ENCODE data around the gene HMOX2. TPM values are rescaled to one million over a fixed set of nuclear protein-coding genes. Genes with fewer than 3 reads are reported as not detected.

Gene HMOX2
- total and polyA plus RNA-seq, 2 of the 13 experiments (the other 11 are each of a cell fraction or from before 2014, with no cell fraction given): 60.3 to 70.4 TPM

GRCh38 chr16:4475880-4476788 is at the start of gene HMOX2 (continued):
- TF ChIP-seq ZNF770 (CRISPR knock-in tag; IDR thresholded peaks at IDR 0.05): peak; percentile 78
- TF ChIP-seq MXD3 (CRISPR knock-in tag; IDR thresholded peaks at IDR 0.05): peak; percentile 94; the same call in 1 of the 2 replicates
- TF ChIP-seq ZNF24 (IDR thresholded peaks at IDR 0.05): no peak
- TF ChIP-seq CEBPG (CRISPR knock-in tag; IDR thresholded peaks at IDR 0.05): peak; percentile 37
- TF ChIP-seq DRAP1 (CRISPR knock-in tag; IDR thresholded peaks at IDR 0.05): peak; percentile 88
- TF ChIP-seq ZNF335 (CRISPR knock-in tag; IDR thresholded peaks at IDR 0.05): peak; percentile 62; the same call in 1 of the 2 replicates
- peak; percentile 17; the same call in 1 of the 2 replicates for TF ChIP-seq TFAP4 (IDR thresholded peaks at IDR 0.05; ENCODE audit: borderline replicate concordance, low read depth)
- TF ChIP-seq KLF6 (CRISPR knock-in tag; IDR thresholded peaks at IDR 0.05): peak; percentile 86; the same call in 1 of the 2 replicates
- TF ChIP-seq ZNF263 (CRISPR knock-in tag; IDR thresholded peaks at IDR 0.05): peak; percentile 44; the same call in 1 of the 2 replicates
- peak; percentile 61; the same call in 1 of the 2 replicates for TF ChIP-seq ZNF12 (CRISPR knock-in tag; IDR thresholded peaks at IDR 0.05)
- peak; percentile 77 for TF ChIP-seq ATF2 (CRISPR knock-in tag; IDR thresholded peaks at IDR 0.05)
- peak; percentile 84; the same call in 1 of the 2 replicates for TF ChIP-seq ZNF713 (CRISPR knock-in tag; IDR thresholded peaks at IDR 0.05)
- TF ChIP-seq SAFB2 (CRISPR knock-in tag; IDR thresholded peaks at IDR 0.05; ENCODE audit: borderline replicate concordance, low read depth): peak; percentile 84
- no peak for TF ChIP-seq ZNF180 (CRISPR knock-in tag; IDR thresholded peaks at IDR 0.05; ENCODE audit: borderline replicate concordance, low read depth)
- TF ChIP-seq NRL (CRISPR knock-in tag; IDR thresholded peaks at IDR 0.05; ENCODE audit: borderline replicate concordance): peak; percentile 90
- peak; percentile 74 for TF ChIP-seq RAD21 (CRISPR knock-in tag; IDR thresholded peaks at IDR 0.05)
- peak; percentile 71; the same call in 1 of the 2 replicates for TF ChIP-seq ZNF878 (CRISPR knock-in tag; IDR thresholded peaks at IDR 0.05)
- TF ChIP-seq KLF11 (CRISPR knock-in tag; IDR thresholded peaks at IDR 0.05): no peak
- TF ChIP-seq ZNF740 (CRISPR knock-in tag; IDR thresholded peaks at IDR 0.05): no peak
- peak; percentile 94 for TF ChIP-seq ZNF224 (CRISPR knock-in tag; IDR thresholded peaks at IDR 0.05)
- TF ChIP-seq NR1H2 (CRISPR knock-in tag; IDR thresholded peaks at IDR 0.05; ENCODE audit: borderline replicate concordance, low read depth): no peak
- TF ChIP-seq KLF13 (CRISPR knock-in tag; IDR thresholded peaks at IDR 0.05): no peak
- TF ChIP-seq NFE2L1 (CRISPR knock-in tag; IDR thresholded peaks at IDR 0.05; ENCODE audit: borderline replicate concordance): no peak
